ENCODE results near the gene SMIM33.

- TF ChIP-seq CTCF (IDR thresholded peaks at IDR 0.05) (no peak), POLR2A (IDR thresholded peaks at IDR 0.05) (no peak), POLR2AphosphoS5 (IDR thresholded peaks at IDR 0.05) (no peak)
Measured at GRCh38 chr5:139481122-139481533, 10.3 kb downstream of the SMIM33 start.
